Tibial nerve (tissue), 4 donors: ENCODE results near the gene CCDC150. TPM values are rescaled to one million over a fixed set of nuclear protein-coding genes. Genes with fewer than 3 reads are reported as not detected.
"Not testable (repeated sequence)": the region's sequence is repeated elsewhere in the genome, so short reads cannot be mapped to it uniquely, and the experiment has no call there.

Experiments
- DNase-seq, 2 donors: peaks; one replicate each; pipeline ENCODE4 v3.0.0-alpha.2; 2019; ENCODE audit warnings: low spot score in 2 of 2
- H3K27ac ChIP-seq, 4 donors: fragments of 200-600 bp; sonication (generic) in 3 of 4; one replicate each; pipeline ENCODE4 v1.5.1; 2017 to 2019; ENCODE audit warnings: mild to moderate bottlenecking in 1 of 4
- H3K27me3 ChIP-seq, 2 donors: fragments of 200-600 bp; sonication (generic) in 1 of 2; one replicate each; pipeline versions ENCODE4 v1.5.1 to v1.6.0; 2017 to 2019
- H3K36me3 ChIP-seq, 3 donors: fragments of 200-600 bp; sonication (generic); one replicate each; pipeline ENCODE4 v1.5.1; 2018 to 2019
- H3K4me1 ChIP-seq, 4 donors: fragments of 200-600 bp; sonication (generic) in 3 of 4; one replicate each; pipeline ENCODE4 v1.5.1; 2017 to 2019
- H3K4me3 ChIP-seq, 4 donors: fragments of 200-600 bp; sonication (generic) in 3 of 4; one replicate each; pipeline ENCODE4 v1.5.1; 2017 to 2019; ENCODE audit warnings: mild to moderate bottlenecking in 1 of 4, moderate library complexity in 1 of 4
- H3K9me3 ChIP-seq, 4 donors: fragments of 200-600 bp; sonication (generic) in 3 of 4; one replicate each; pipeline ENCODE4 v1.5.1; 2017 to 2019
- EP300 ChIP-seq, 2 donors: sonication (generic); formaldehyde crosslinking; IDR thresholded peaks; one replicate each; pipeline ENCODE4 v1.6.1; 2017; ENCODE audit warnings: antibody characterized with exemption in 2 of 2, mild to moderate bottlenecking in 1 of 2
- POLR2A ChIP-seq, 2 donors: fragments of 450-650 bp; IDR thresholded peaks; one replicate each; pipeline ENCODE4 v1.6.1; 2017; ENCODE audit warnings: antibody characterized with exemption in 2 of 2, mild to moderate bottlenecking in 2 of 2, moderate library complexity in 2 of 2
- WGBS, 2 donors: methylation state at CpG; one replicate each; pipeline ENCODE4 v1.1.5; 2018; 5-methylcytosine and 5-hydroxymethylcytosine counted together
- total RNA-seq, 4 donors: library from RNA; depleted of rRNA; stranded (reverse); fragments of >200 nt; gene quantifications; one replicate each; pipeline ENCODE4 v1.1.0, GENCODE V29; 2016
- TF ChIP-seq, protein P1 (sequence below), 5 experiments: fragments of 200-600 bp in 3 of 5; fragments of 450-650 bp in 2 of 5; sonication (generic) in 3 of 5; IDR thresholded peaks; one replicate each; pipeline ENCODE4 v1.5.1; 2016 to 2019; ENCODE audit warnings: antibody characterized with exemption in 5 of 5, mild to moderate bottlenecking in 3 of 5, moderate library complexity in 2 of 5

CCDC150 gene
- total RNA-seq, 4 donors from 2014 or later: 1.8 to 3.5 (median 2.5) TPM

DNA sequence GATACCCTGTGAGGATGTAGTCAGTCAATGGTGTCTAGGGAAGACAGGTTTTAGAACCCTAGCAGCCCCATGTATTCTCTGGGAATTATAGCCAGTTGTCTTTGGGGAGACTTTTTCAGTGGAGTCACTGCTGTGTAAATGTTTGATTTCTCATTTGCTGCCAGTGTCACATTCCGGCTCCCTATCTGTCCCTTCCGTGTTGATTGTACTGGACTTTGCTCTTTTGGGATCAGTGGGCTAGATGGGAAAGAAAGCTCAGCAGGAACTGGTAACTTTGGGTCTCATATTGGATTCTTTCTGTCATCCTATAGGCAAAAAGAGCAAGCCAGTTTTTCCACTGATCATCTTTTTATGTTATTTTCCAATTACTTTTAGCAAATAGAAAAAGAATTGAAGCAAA is 89.9 kb downstream of the CCDC150 start:
- WGBS, 2 donors: 91 to 96% methylated on average over 2 of the region's 2 CpGs
- Histone ChIP-seq H3K4me1 (peaks cover 0 to 4% (median 0%) of the 10 kb centered on the region in 4 donors), H3K4me3 (no peak overlapping the region), H3K9me3 (no peaks in the 10 kb centered on the region), H3K27ac (no peak overlapping the region), H3K36me3 (no peaks in the 10 kb centered on the region), H3K27me3 (no peaks in the 10 kb centered on the region)
- DNase-seq: no peak
- TF ChIP-seq POLR2A (IDR thresholded peaks at IDR 0.05): no peak
- TF ChIP-seq EP300 (IDR thresholded peaks at IDR 0.05): no peak
- TF ChIP-seq, protein P1, sequence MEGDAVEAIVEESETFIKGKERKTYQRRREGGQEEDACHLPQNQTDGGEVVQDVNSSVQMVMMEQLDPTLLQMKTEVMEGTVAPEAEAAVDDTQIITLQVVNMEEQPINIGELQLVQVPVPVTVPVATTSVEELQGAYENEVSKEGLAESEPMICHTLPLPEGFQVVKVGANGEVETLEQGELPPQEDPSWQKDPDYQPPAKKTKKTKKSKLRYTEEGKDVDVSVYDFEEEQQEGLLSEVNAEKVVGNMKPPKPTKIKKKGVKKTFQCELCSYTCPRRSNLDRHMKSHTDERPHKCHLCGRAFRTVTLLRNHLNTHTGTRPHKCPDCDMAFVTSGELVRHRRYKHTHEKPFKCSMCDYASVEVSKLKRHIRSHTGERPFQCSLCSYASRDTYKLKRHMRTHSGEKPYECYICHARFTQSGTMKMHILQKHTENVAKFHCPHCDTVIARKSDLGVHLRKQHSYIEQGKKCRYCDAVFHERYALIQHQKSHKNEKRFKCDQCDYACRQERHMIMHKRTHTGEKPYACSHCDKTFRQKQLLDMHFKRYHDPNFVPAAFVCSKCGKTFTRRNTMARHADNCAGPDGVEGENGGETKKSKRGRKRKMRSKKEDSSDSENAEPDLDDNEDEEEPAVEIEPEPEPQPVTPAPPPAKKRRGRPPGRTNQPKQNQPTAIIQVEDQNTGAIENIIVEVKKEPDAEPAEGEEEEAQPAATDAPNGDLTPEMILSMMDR (IDR thresholded peaks at IDR 0.05): no peak

DNA sequence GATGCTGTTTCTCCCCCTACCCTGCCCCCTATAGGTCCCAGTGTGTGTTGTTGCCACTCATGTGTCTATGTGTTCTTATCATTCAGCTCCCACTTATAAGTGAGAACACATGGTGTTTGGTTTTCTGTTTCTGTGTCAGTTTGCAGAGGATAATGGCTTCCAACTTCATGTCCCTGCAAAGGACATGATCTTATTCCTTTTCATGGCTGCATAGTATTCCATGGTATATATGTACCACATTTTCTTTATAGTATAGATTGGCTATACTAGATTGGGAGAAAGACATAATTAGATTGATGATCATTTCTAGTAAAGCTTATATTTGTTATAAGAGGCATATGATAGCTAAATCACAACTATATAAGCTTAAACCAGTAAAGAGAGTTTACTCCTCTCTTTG is 97.1 kb downstream of the CCDC150 start:
- not testable (repeated sequence) for H3K36me3 ChIP-seq, H3K27ac ChIP-seq, DNase-seq, H3K27me3 ChIP-seq, H3K9me3 ChIP-seq, H3K4me3 ChIP-seq, H3K4me1 ChIP-seq

DNA sequence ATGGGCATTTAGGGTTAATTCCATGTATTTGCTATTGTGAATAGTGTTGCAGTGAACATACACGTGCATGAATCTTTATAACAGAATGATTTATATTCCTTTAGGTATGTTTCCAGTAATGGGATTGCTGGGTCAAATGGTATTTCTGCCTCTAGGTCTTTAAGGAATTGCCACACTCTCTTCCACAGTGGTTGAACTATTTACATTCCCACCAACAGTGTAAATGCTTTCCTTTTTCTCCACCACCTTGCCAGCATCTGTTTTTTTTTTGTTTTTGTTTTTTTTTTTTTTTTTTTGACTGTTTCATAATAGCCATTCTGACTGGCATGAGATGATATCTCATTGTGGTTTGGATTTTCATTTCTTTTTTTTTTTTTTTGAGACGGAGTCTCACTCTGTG is 97.5 kb downstream of the CCDC150 start:
- H3K4me3 ChIP-seq: no peak overlapping the region
- peaks cover 0 to 7% (median 3%) of the 10 kb centered on the region in 4 donors for H3K9me3 ChIP-seq
- no peaks in the 10 kb centered on the region for H3K27me3 ChIP-seq
- no peak overlapping the region for H3K27ac ChIP-seq
- WGBS, 2 donors: 78 to 90% methylated on average over 2 of the region's 2 CpGs
- no peaks in the 10 kb centered on the region for H3K36me3 ChIP-seq
- no peak for TF ChIP-seq EP300 (IDR thresholded peaks at IDR 0.05)
- no peak for TF ChIP-seq POLR2A (IDR thresholded peaks at IDR 0.05)
- TF ChIP-seq, protein P1 (IDR thresholded peaks at IDR 0.05): no peak
- no peaks in the 10 kb centered on the region for H3K4me1 ChIP-seq
- no peak for DNase-seq

DNA sequence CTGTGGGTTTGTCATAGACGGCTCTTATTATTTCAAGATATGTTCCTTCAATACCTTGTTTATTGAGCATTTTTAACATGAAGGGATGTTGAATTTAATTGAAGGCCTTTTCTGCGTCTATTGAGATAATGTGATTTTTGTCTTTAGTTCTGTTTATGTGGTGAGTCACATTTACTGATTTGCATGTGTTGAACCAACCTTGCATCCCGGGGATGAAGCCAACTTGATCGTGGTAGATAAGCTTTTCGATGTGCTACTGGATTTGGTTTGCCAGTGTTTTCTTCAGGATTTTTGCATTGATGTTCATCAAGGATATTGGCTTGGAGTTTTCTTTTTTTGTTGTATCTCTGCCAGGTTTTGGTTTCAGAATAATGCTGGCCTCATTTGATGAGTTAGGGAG is 99.5 kb downstream of the CCDC150 start:
- Histone ChIP-seq H3K4me1 (no peaks in the 10 kb centered on the region), H3K4me3 (no peak overlapping the region), H3K27ac (no peak overlapping the region), H3K36me3 (no peaks in the 10 kb centered on the region), H3K9me3 (peaks cover 0 to 7% (median 3%) of the 10 kb centered on the region in 4 donors), H3K27me3 (no peaks in the 10 kb centered on the region)
- TF ChIP-seq EP300 (IDR thresholded peaks at IDR 0.05) (no peak), POLR2A (IDR thresholded peaks at IDR 0.05) (no peak)
- TF ChIP-seq, protein P1 (IDR thresholded peaks at IDR 0.05): no peak
- WGBS, 2 donors: 92 to 95% methylated on average over 5 of the region's 5 CpGs
- no peak for DNase-seq

DNA sequence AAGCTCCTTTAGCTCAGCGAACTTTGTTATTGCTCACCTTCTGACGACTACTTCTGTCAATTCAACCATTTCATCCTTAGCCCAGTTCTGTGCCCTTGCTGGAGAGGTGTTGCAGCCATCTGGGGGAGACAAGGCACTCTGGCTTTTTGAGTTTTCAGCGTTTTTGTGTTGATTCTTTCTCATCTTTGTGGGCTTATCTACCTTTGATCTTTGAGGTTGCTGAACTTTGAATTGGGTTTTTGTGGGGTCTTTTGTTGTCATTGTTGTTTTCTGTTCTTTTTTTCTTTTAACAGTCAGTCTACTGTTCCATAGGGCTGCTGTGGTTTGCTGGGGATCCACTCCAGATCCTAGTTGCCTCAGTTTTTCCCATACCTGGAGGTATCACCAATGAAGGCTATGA is 102.7 kb downstream of the CCDC150 start:
- Histone ChIP-seq H3K27ac (no peak overlapping the region), H3K4me3 (no peak overlapping the region), H3K9me3 (peaks cover 0 to 4% (median 2%) of the 10 kb centered on the region in 4 donors), H3K4me1 (no peaks in the 10 kb centered on the region), H3K27me3 (no peaks in the 10 kb centered on the region), H3K36me3 (no peaks in the 10 kb centered on the region)
- no peak for DNase-seq
- TF ChIP-seq, protein P1 (IDR thresholded peaks at IDR 0.05): no peak
- TF ChIP-seq POLR2A (IDR thresholded peaks at IDR 0.05) (no peak), EP300 (IDR thresholded peaks at IDR 0.05) (no peak)
- WGBS, 2 donors: 86 to 88% methylated on average over 3 of the region's 3 CpGs

DNA sequence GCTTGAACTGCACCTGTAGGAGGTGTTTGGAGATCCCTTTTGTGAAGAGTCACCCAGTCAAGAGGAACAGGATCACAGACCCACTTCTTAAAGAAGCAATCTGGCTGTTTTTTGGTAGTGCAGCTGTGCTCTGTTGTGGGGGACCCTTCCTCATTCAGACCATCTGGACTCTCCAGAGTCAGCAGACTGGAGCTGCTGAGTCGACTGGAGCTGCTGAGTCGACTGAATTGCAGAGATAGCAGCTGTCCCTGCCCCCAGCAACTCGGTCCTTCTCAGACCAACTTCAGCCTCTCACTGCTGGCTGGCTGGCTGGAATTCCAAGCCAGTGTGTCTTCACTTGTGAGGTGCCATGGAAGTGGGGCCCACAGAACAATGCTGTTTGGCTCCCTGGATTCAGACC is 103.2 kb downstream of the CCDC150 start:
- H3K36me3 ChIP-seq: no peaks in the 10 kb centered on the region
- WGBS, 2 donors: 60% methylated on average over 1 to 3 of the region's 3 CpGs
- H3K27me3 ChIP-seq: no peaks in the 10 kb centered on the region
- no peak overlapping the region for H3K27ac ChIP-seq
- H3K9me3 ChIP-seq: peaks cover 0 to 4% (median 2%) of the 10 kb centered on the region in 4 donors
- no peaks in the 10 kb centered on the region for H3K4me1 ChIP-seq
- no peak for DNase-seq
- TF ChIP-seq EP300 (IDR thresholded peaks at IDR 0.05) (no peak), POLR2A (IDR thresholded peaks at IDR 0.05) (no peak)
- TF ChIP-seq, protein P1 (IDR thresholded peaks at IDR 0.05): no peak
- no peak overlapping the region for H3K4me3 ChIP-seq
